ENCODE results near the gene PIK3R5. TPM values are rescaled to one million over a fixed set of nuclear protein-coding genes. Genes with fewer than 3 reads are reported as not detected.

PIK3R5 gene
- total RNA-seq, 1 experiment from 2014 or later = 2.5 TPM

DNA sequence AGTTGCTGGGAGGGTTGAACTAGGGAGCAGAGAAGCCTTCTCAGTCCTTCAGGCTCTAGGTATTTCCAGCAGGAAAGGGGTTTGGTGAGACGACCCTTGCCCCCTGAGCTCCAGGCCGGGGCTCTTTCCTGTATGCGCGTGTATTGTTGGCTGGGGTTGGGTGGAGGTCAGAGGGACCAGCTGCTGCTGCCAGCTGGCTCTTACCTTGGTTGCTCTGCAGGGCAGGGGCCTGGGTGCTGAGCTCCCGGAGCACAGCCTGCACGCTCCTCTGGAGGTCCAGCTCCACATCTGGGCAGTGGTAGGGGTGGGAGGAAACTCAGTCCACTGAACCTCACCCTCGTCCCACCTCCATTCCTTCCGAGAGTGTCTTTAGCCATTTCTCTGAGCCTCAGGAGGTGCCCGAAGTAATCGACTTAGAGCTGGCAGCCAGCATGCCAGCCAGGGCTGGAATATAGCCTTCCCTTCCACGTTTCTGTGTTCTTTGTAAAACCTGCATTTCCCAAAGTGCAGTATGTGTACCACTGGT is 126.0 kb downstream of the PIK3R5 start:
- no peak overlapping the region for H3K9ac ChIP-seq (ENCODE audit: low read length)
- DNase-seq (ENCODE audit: low read depth, low spot score) (no peak), ATAC-seq (no peak)
- no peak overlapping the region for H3K4me2 ChIP-seq (ENCODE audit: low read length)
- no peaks in the 10 kb centered on the region for H3K79me2 ChIP-seq (ENCODE audit: insufficient read depth, low read length)
- H3K36me3 ChIP-seq (ENCODE audit: control insufficient read depth in 1 of 2, insufficient read depth in 2 of 2, low read length in 2 of 2) = no peaks in the 10 kb centered on the region
- TF ChIP-seq RAD21 (IDR thresholded peaks at IDR 0.05; ENCODE audit: low read depth) (no peak), EZH2phosphoT487 (IDR thresholded peaks at IDR 0.05; ENCODE audit: borderline replicate concordance) (no peak), ATF3 (IDR thresholded peaks at IDR 0.05) (no peak), SRF (IDR thresholded peaks at IDR 0.05; ENCODE audit: low read depth) (no peak), CTCF (IDR thresholded peaks at IDR 0.05 in 2 of 3, conservative IDR thresholded peaks at IDR 0.05 in 1 of 3; ENCODE audit: borderline replicate concordance in 1 of 3, insufficient read depth in 1 of 3, low read depth in 2 of 3, low read length in 2 of 3) (no peak), JUND (IDR thresholded peaks at IDR 0.05) (no peak), POLR2A (IDR thresholded peaks at IDR 0.05; ENCODE audit: borderline replicate concordance, extremely low read depth, insufficient read depth, insufficient read length) (no peak), SP1 (IDR thresholded peaks at IDR 0.05; ENCODE audit: low read depth) (no peak), EGR1 (IDR thresholded peaks at IDR 0.05; ENCODE audit: low read depth) (no peak), ELF1 (IDR thresholded peaks at IDR 0.05; ENCODE audit: borderline replicate concordance, low read depth) (no peak), EZH2 (IDR thresholded peaks at IDR 0.05) (no peak), CEBPB (IDR thresholded peaks at IDR 0.05; ENCODE audit: low read depth) (no peak), SIN3A (IDR thresholded peaks at IDR 0.05; ENCODE audit: low read depth) (no peak), YY1 (IDR thresholded peaks at IDR 0.05; ENCODE audit: extremely low read depth, insufficient replicate concordance, low read depth, low read length) (no peak), ZFX (IDR thresholded peaks at IDR 0.05) (no peak), ZNF274 (IDR thresholded peaks at IDR 0.05; ENCODE audit: low read depth, low read length) (no peak), CBX3 (IDR thresholded peaks at IDR 0.05; ENCODE audit: low read depth) (no peak)
- TF ChIP-seq, protein P1, sequence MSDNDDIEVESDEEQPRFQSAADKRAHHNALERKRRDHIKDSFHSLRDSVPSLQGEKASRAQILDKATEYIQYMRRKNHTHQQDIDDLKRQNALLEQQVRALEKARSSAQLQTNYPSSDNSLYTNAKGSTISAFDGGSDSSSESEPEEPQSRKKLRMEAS (IDR thresholded peaks at IDR 0.05) = no peak
- no peaks in the 10 kb centered on the region for H3K9me3 ChIP-seq (ENCODE audit: control insufficient read depth in 1 of 2, insufficient read depth in 1 of 2, low read depth in 1 of 2, low read length in 2 of 2)
- no peaks in the 10 kb centered on the region; the same call in 1 of the 2 replicates for H4K20me1 ChIP-seq (ENCODE audit: insufficient read depth)
- no peaks in the 10 kb centered on the region for H3K9me2 ChIP-seq (ENCODE audit: insufficient read depth)
- CTCF ChIA-PET = no interaction called here
- no peak overlapping the region for H3K4me3 ChIP-seq (replicated peaks in 1 of 2; ENCODE audit: low read depth in 1 of 2, low read length in 2 of 2)
- no peaks in the 10 kb centered on the region for H3K27me3 ChIP-seq (ENCODE audit: insufficient read depth, low read length)
- no TSS peak for BruUV-seq (replicated peaks)
- no peaks in the 10 kb centered on the region for H3K4me1 ChIP-seq (ENCODE audit: control insufficient read depth in 1 of 2, insufficient read depth in 2 of 2, low read length in 2 of 2)
- RAD21 ChIA-PET (ENCODE audit: low non-redundant PET in 1 of 2, low total read pairs in 2 of 2, uncharacterized antibody in 2 of 2, unreplicated experiment in 2 of 2) = no interaction called here
- POLR2A ChIA-PET = no interaction called here
- H3K27ac ChIP-seq (ENCODE audit: low read depth, low read length) = no peak overlapping the region
- intact Hi-C loops (cut with micrococcal nuclease) = no loop called here
- no peak overlapping the region for H2AFZ ChIP-seq (ENCODE audit: low read depth, low read length, poor library complexity, severe bottlenecking)

Measured in HCT116 (cell line).